ENCODE data around the gene ACKR3. TPM values are rescaled to one million over a fixed set of nuclear protein-coding genes. Genes with fewer than 3 reads are reported as not detected.

ACKR3 gene
- total RNA-seq, 1 donor from 2014 or later = 75.6 TPM

- no peak overlapping the region for H3K27ac ChIP-seq
- H3K9me3 ChIP-seq = no peaks in the 10 kb centered on the region
- intact Hi-C loops (cut with DNase I) = no loop called here
- no peaks in the 10 kb centered on the region for H3K4me1 ChIP-seq
- H3K4me3 ChIP-seq = no peak overlapping the region
- H3K36me3 ChIP-seq = no peaks in the 10 kb centered on the region
- no peak for TF ChIP-seq CTCF (IDR thresholded peaks at IDR 0.05)
- no peaks in the 10 kb centered on the region for H3K27me3 ChIP-seq
- no peak for DNase-seq (ENCODE audit: low spot score in 2 of 2)
Observed at GRCh38 chr2:236618370-236618769, 48.7 kb downstream of the ACKR3 start.

GRCh38 chr2:236619910-236620612, 50.4 kb downstream of the ACKR3 start:
- Histone ChIP-seq H3K27me3 (no peaks in the 10 kb centered on the region), H3K4me3 (no peak overlapping the region), H3K27ac (no peak overlapping the region), H3K4me1 (no peaks in the 10 kb centered on the region), H3K36me3 (no peaks in the 10 kb centered on the region), H3K9me3 (no peaks in the 10 kb centered on the region)
- no peak for TF ChIP-seq CTCF (IDR thresholded peaks at IDR 0.05)
- no peak for DNase-seq (ENCODE audit: low spot score in 2 of 2)
- intact Hi-C loops (cut with DNase I) = no loop called here

DNA sequence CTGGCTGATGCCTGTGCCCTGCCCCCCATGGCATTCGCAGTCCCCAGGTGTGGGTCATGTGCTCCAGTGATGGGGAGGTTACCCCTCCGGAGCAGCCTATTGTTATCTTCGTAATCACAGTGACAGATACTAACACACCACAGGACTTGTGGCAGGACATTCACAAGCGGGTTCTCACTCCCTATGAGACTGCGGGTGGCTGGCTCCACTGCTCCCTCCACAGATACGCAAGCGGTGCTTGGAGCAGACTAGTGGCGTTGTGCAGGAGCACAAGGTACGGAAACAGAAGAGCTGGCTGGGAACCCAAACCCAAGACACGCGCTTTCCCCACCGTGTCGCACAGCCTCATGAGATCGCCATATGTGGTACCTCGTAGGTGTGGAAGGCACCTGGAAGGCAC, 52.2 kb downstream of the ACKR3 start:
- no peaks in the 10 kb centered on the region for H3K9me3 ChIP-seq
- H3K4me1 ChIP-seq = no peaks in the 10 kb centered on the region
- DNase-seq (ENCODE audit: low spot score in 2 of 2) = no peak
- H3K27ac ChIP-seq = no peak overlapping the region
- no peak overlapping the region for H3K4me3 ChIP-seq
- no peak for TF ChIP-seq CTCF (IDR thresholded peaks at IDR 0.05)
- no peaks in the 10 kb centered on the region for H3K27me3 ChIP-seq
- no peaks in the 10 kb centered on the region for H3K36me3 ChIP-seq
- intact Hi-C loops (cut with DNase I) = no loop called here

DNA sequence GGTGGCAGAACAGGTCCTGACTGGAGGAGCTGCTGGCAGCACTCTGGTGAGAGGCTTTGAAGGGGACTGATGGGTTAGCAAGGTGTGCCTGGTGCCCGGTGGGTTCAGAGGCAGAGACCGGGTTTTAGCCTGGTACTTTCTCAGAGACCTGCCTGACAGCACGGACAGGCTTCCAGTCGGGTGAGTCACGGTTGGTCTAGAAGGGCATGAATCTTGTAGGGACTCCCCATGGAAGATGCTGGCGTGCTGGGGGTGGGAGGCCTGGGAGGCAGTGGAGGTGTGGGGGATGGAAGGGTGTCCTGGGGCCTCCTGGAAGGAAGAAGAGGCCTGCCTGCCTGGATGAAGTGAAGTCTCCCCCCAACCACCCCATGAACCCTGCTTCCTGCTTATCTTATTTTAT, 52.6 kb downstream of the ACKR3 start:
- Histone ChIP-seq H3K27ac (no peak overlapping the region), H3K4me3 (no peak overlapping the region), H3K4me1 (no peaks in the 10 kb centered on the region), H3K36me3 (no peaks in the 10 kb centered on the region), H3K9me3 (no peaks in the 10 kb centered on the region), H3K27me3 (no peaks in the 10 kb centered on the region)
- intact Hi-C loops (cut with DNase I) = no loop called here
- DNase-seq (ENCODE audit: low spot score in 2 of 2) = no peak
- TF ChIP-seq CTCF (IDR thresholded peaks at IDR 0.05) = no peak

DNA sequence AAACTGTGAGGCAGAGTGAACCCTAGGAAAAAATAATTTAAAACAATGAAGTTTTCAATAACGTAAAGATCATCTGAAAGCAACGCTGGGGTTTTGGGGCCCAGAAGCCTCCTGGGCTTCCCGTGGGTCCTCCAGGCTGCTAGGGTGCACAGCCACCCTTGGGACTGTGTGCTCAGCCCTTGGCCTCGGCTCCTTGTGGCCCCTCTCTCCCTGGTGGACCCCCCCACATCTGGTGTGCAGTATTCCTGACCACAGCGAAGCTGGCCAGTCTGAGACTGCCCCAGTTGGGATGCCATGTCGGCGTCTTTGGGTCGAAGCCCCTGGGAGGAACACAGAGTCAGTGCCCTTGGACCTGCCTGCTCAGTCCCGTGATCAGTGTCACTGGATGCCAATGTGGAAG, 53.0 kb downstream of the ACKR3 start:
- Histone ChIP-seq H3K4me3 (no peak overlapping the region), H3K9me3 (no peaks in the 10 kb centered on the region), H3K4me1 (no peaks in the 10 kb centered on the region), H3K27me3 (no peaks in the 10 kb centered on the region), H3K36me3 (no peaks in the 10 kb centered on the region), H3K27ac (no peak overlapping the region)
- no peak for DNase-seq (ENCODE audit: low spot score in 2 of 2)
- intact Hi-C loops (cut with DNase I) = no loop called here
- TF ChIP-seq CTCF (IDR thresholded peaks at IDR 0.05) = no peak

- no peak for TF ChIP-seq CTCF (IDR thresholded peaks at IDR 0.05)
- no peak for DNase-seq (ENCODE audit: low spot score in 2 of 2)
- H3K4me1 ChIP-seq = no peaks in the 10 kb centered on the region
- H3K9me3 ChIP-seq = no peaks in the 10 kb centered on the region
- H3K27me3 ChIP-seq = no peaks in the 10 kb centered on the region
- intact Hi-C loops (cut with DNase I) = no loop called here
- no peak overlapping the region for H3K4me3 ChIP-seq
- H3K36me3 ChIP-seq = no peaks in the 10 kb centered on the region
- no peak overlapping the region for H3K27ac ChIP-seq
Observed at GRCh38 chr2:236623816-236624215, 54.2 kb downstream of the ACKR3 start.

All from ascending aorta (tissue), 2 donors.